ENCODE data around the gene AGMO.

- TF ChIP-seq CTCF (IDR thresholded peaks at IDR 0.05): no peak
- TF ChIP-seq JUN (IDR thresholded peaks at IDR 0.05): no peak
- no peak for TF ChIP-seq POLR2A (IDR thresholded peaks at IDR 0.05; ENCODE audit: low read length)
- no peak for TF ChIP-seq PBX3 (IDR thresholded peaks at IDR 0.05)
- TF ChIP-seq, protein P1, sequence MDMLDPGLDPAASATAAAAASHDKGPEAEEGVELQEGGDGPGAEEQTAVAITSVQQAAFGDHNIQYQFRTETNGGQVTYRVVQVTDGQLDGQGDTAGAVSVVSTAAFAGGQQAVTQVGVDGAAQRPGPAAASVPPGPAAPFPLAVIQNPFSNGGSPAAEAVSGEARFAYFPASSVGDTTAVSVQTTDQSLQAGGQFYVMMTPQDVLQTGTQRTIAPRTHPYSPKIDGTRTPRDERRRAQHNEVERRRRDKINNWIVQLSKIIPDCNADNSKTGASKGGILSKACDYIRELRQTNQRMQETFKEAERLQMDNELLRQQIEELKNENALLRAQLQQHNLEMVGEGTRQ (IDR thresholded peaks at IDR 0.05): no peak
- TF ChIP-seq RAD21 (conservative IDR thresholded peaks at IDR 0.05 in 1 of 2, IDR thresholded peaks at IDR 0.05 in 1 of 2): no peak
- TF ChIP-seq, protein P2, sequence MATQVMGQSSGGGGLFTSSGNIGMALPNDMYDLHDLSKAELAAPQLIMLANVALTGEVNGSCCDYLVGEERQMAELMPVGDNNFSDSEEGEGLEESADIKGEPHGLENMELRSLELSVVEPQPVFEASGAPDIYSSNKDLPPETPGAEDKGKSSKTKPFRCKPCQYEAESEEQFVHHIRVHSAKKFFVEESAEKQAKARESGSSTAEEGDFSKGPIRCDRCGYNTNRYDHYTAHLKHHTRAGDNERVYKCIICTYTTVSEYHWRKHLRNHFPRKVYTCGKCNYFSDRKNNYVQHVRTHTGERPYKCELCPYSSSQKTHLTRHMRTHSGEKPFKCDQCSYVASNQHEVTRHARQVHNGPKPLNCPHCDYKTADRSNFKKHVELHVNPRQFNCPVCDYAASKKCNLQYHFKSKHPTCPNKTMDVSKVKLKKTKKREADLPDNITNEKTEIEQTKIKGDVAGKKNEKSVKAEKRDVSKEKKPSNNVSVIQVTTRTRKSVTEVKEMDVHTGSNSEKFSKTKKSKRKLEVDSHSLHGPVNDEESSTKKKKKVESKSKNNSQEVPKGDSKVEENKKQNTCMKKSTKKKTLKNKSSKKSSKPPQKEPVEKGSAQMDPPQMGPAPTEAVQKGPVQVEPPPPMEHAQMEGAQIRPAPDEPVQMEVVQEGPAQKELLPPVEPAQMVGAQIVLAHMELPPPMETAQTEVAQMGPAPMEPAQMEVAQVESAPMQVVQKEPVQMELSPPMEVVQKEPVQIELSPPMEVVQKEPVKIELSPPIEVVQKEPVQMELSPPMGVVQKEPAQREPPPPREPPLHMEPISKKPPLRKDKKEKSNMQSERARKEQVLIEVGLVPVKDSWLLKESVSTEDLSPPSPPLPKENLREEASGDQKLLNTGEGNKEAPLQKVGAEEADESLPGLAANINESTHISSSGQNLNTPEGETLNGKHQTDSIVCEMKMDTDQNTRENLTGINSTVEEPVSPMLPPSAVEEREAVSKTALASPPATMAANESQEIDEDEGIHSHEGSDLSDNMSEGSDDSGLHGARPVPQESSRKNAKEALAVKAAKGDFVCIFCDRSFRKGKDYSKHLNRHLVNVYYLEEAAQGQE (IDR thresholded peaks at IDR 0.05): no peak
- no peak for TF ChIP-seq MAZ (IDR thresholded peaks at IDR 0.05; ENCODE audit: borderline replicate concordance, low read depth, low read length)
These were observed 393.9 kb downstream of the AGMO start for GRCh38 chr7:15167912-15168311.
